Fibroblast of lung (primary cell): ENCODE data around the gene RNF38.

Source experiments
- EZH2 ChIP-seq: IDR thresholded peaks from 2 replicates; pipeline ENCODE4 v1.5.1; 2012; ENCODE audit warnings: low read length, control low read depth, mild to moderate bottlenecking; ENCODE audit errors: missing control alignments
- TF ChIP-seq, protein P1 (sequence below), 2 donors: IDR thresholded peaks in 1 of 2; conservative IDR thresholded peaks in 1 of 2; 1 replicate in 1 of 2; 2 replicates in 1 of 2; pipeline ENCODE4 v1.5.1; 2011 to 2012; ENCODE audit warnings: low read length in 2 of 2, control low read depth in 1 of 2, inconsistent platforms in 1 of 2, low read depth in 1 of 2, mild to moderate bottlenecking in 1 of 2

DNA sequence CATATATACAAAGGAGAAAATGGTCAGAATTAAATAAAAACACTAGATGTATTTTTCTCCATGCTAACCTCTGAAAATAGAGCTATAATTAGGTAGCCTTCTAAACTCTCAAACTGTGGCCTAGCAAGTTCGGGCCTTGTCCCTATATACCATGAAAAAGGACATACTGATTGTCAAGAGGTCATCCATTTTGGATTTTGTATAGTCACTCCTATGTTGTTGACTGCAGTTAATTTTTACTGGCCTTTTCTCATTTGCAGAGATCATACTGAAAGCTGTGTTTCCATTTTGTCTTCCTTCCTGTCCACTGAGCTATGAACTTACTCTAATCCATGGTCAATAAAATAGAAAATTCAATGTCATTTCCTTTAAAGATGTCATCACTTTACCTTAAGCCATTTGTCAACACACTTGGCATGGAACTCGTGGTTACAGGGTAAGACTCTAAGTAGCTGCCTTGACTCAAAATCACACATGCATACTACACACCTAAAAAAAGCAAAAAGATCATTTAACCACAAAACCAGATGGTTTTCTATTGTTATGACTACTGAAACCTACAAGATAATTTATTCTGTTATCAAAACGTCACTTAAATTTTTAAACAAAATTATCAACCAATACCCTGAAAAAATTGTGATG lies 58.0 kb downstream of the RNF38 start:
- TF ChIP-seq, protein P1, sequence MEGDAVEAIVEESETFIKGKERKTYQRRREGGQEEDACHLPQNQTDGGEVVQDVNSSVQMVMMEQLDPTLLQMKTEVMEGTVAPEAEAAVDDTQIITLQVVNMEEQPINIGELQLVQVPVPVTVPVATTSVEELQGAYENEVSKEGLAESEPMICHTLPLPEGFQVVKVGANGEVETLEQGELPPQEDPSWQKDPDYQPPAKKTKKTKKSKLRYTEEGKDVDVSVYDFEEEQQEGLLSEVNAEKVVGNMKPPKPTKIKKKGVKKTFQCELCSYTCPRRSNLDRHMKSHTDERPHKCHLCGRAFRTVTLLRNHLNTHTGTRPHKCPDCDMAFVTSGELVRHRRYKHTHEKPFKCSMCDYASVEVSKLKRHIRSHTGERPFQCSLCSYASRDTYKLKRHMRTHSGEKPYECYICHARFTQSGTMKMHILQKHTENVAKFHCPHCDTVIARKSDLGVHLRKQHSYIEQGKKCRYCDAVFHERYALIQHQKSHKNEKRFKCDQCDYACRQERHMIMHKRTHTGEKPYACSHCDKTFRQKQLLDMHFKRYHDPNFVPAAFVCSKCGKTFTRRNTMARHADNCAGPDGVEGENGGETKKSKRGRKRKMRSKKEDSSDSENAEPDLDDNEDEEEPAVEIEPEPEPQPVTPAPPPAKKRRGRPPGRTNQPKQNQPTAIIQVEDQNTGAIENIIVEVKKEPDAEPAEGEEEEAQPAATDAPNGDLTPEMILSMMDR (conservative IDR thresholded peaks at IDR 0.05 in 1 of 2, IDR thresholded peaks at IDR 0.05 in 1 of 2; ENCODE audit: low read depth in 1 of 2, low read length in 2 of 2) = no peak
- no peak for TF ChIP-seq EZH2
